GM21515 (cell line): ENCODE results near the gene STX12.
"Not testable (repeated sequence)": the region's sequence is repeated elsewhere in the genome, so short reads cannot be mapped to it uniquely, and the experiment has no call there.

Experiments
- ATAC-seq: cut with Tn5 transposase; IDR thresholded peaks from one replicate; pipeline ENCODE4 v1.9.1; 2021; ENCODE audit not compliant: unreplicated experiment

The STX12 gene

DNA sequence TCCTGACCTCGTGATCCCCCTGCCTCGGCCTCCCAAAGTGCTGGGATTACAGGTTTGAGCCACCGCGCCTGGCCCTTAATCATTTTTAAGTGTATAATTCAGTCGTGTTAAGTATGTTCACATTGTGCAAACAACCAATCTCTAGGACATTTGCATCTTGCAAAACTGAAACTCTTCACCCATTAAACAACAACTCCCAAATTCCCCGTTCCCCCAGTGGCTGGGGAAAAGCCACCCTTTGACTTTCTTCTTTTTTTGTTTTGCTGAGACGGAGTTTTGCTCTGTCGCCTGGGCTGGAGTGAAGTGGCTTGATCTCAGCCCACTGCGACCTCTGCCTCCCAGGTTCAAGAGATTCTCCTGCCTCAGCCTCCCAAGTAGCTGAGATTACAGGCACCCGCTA lies 92.8 kb downstream of the STX12 start:
- no peak for ATAC-seq

DNA sequence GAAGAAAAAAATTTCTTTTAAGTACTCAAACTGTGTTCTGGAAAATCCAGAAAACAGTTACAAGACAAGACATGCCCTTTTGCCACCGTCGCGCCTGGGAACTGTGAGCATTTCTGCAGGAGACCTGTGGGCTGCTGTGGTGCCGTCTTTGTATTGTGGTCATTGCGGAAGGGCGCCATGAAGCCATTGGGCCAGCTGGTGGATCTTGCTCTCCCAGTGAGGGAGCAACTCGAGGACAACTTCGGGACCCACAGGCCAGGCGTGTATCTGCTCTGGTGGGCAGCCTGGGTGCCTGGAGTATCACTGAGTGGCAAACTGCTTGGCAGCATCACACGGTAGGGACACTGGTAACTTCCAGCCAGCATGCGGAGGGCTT lies 95.5 kb downstream of the STX12 start:
- no peak for ATAC-seq

GRCh38 chr1:27868932-27869718 lies 96.1 kb downstream of the STX12 start:
- no peak for ATAC-seq

DNA sequence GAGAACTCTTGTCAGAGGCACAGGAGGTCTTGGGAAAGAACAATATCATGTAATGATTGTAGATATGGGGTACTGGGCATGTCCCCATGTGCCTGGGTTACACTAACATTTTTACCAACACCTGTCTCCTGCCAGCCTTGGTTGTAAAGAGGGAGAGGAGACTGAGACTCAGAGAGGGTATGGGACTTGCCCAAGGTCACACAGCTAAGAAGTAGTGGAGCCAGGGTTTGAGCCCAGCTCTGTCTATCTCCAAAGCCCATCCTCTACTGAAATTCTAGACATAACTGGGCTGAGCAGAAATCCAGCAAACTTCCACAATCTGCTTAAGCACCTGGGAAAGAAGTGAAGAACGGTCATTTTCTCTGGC lies 96.7 kb downstream of the STX12 start:
- no peak for ATAC-seq

GRCh38 chr1:27871076-27871475 lies 98.1 kb downstream of the STX12 start:
- ATAC-seq, result not testable (repeated sequence)

- no peak for ATAC-seq
These were observed 99.2 kb downstream of the STX12 start, which contains the start of gene THEMIS2 for GRCh38 chr1:27872059-27872801. Gene THEMIS2, plus strand, starts transcription at chr1:27872544. Its CDS starts 28 bp downstream, at chr1:27872572.

- ATAC-seq, result no peak
These were observed 100.0 kb downstream of the STX12 start for GRCh38 chr1:27872802-27873551.

- no peak for ATAC-seq
These were observed 100.8 kb downstream of the STX12 start for GRCh38 chr1:27873671-27874384.
